ENCODE data around the gene CELF2. TPM values are rescaled to one million over a fixed set of nuclear protein-coding genes. Genes with fewer than 3 reads are reported as not detected.
"Not testable (repeated sequence)": the region's sequence is repeated elsewhere in the genome, so short reads cannot be mapped to it uniquely, and the experiment has no call there.

Gene CELF2
- total RNA-seq, 6 donors from 2014 or later = 82.7 to 193 (median 120) TPM

GRCh38 chr10:11181978-11182377 lies 164.3 kb downstream of the CELF2 start:
- peaks cover 0 to 7% (median 2%) of the 10 kb centered on the region in 4 donors for H3K36me3 ChIP-seq
- WGBS, 2 donors = 75 to 77% methylated on average over 6 of the region's 6 CpGs
- ATAC-seq (ENCODE audit: low FRiP score in 2 of 2) = peak in 1 of 2 donors; percentile 34
- H3K27me3 ChIP-seq = no peaks in the 10 kb centered on the region
- H3K27ac ChIP-seq = no peak overlapping the region
- TF ChIP-seq POLR2A (IDR thresholded peaks at IDR 0.05) (no peak), EP300 (IDR thresholded peaks at IDR 0.05) (no peak), POLR2AphosphoS5 (IDR thresholded peaks at IDR 0.05) (no peak)
- TF ChIP-seq, protein P1, sequence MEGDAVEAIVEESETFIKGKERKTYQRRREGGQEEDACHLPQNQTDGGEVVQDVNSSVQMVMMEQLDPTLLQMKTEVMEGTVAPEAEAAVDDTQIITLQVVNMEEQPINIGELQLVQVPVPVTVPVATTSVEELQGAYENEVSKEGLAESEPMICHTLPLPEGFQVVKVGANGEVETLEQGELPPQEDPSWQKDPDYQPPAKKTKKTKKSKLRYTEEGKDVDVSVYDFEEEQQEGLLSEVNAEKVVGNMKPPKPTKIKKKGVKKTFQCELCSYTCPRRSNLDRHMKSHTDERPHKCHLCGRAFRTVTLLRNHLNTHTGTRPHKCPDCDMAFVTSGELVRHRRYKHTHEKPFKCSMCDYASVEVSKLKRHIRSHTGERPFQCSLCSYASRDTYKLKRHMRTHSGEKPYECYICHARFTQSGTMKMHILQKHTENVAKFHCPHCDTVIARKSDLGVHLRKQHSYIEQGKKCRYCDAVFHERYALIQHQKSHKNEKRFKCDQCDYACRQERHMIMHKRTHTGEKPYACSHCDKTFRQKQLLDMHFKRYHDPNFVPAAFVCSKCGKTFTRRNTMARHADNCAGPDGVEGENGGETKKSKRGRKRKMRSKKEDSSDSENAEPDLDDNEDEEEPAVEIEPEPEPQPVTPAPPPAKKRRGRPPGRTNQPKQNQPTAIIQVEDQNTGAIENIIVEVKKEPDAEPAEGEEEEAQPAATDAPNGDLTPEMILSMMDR (IDR thresholded peaks at IDR 0.05) = no peak
- peaks cover 17 to 41% (median 25%) of the 10 kb centered on the region in 4 donors for H3K4me1 ChIP-seq
- peaks cover 0 to 7% (median 1%) of the 10 kb centered on the region in 4 donors for H3K9me3 ChIP-seq
- no peak overlapping the region for H3K4me3 ChIP-seq
- no peak for DNase-seq

DNA sequence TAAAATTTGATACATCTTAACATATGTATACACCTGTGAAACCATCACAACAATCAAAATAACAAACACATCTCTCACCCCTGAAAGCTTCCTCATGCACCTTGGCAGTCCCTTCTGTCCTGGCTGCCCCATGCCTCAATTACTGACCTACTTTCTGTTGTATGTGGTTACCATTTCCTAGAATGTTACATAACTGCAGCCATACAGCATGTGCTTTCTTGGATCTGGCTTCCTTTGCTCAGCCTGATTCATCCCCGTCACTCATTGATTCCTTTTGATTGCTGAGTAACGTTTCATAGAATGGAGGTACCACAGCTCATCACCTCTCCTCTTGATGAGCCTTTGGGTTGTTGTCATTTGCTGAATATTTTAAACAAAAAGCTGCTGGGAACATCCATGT lies 165.3 kb downstream of the CELF2 start:
- ATAC-seq (ENCODE audit: low FRiP score in 2 of 2) (peak in 1 of 2 donors; percentile 29), DNase-seq (no peak)
- Histone ChIP-seq H3K4me3 (no peak overlapping the region), H3K4me1 (peaks cover 8 to 31% (median 17%) of the 10 kb centered on the region in 4 donors), H3K27ac (peak overlapping the region in 1 of 4 donors; percentile 19), H3K9me3 (peaks cover 0 to 7% (median 1%) of the 10 kb centered on the region in 4 donors), H3K36me3 (peaks cover 0 to 7% (median 1%) of the 10 kb centered on the region in 4 donors), H3K27me3 (no peaks in the 10 kb centered on the region)
- TF ChIP-seq POLR2AphosphoS5 (IDR thresholded peaks at IDR 0.05) (peak; percentile 8 to 54), EP300 (IDR thresholded peaks at IDR 0.05) (no peak)
- WGBS, 2 donors = 39 to 57% methylated on average over 2 of the region's 2 CpGs

GRCh38 chr10:11184093-11184492 lies 166.4 kb downstream of the CELF2 start:
- no peak for DNase-seq
- Histone ChIP-seq H3K4me3 (no peak overlapping the region), H3K36me3 (peaks cover 0 to 7% (median 0%) of the 10 kb centered on the region in 4 donors), H3K27me3 (no peaks in the 10 kb centered on the region), H3K4me1 (peaks cover 0 to 33% (median 14%) of the 10 kb centered on the region in 4 donors), H3K9me3 (peaks cover 0 to 7% (median 1%) of the 10 kb centered on the region in 4 donors), H3K27ac (peak overlapping the region in 1 of 4 donors; percentile 11)
- TF ChIP-seq, protein P1 (IDR thresholded peaks at IDR 0.05) = no peak
- TF ChIP-seq POLR2AphosphoS5 (IDR thresholded peaks at IDR 0.05) (no peak), EP300 (IDR thresholded peaks at IDR 0.05) (no peak)
- WGBS, 2 donors = 66 to 69% methylated on average over 3 of the region's 3 CpGs
- no peak for ATAC-seq (ENCODE audit: low FRiP score in 2 of 2)

GRCh38 chr10:11185128-11185665 lies 167.5 kb downstream of the CELF2 start:
- H3K27me3 ChIP-seq; H3K27ac ChIP-seq; ATAC-seq (ENCODE audit: low FRiP score in 2 of 2); DNase-seq; H3K4me3 ChIP-seq; H3K9me3 ChIP-seq; H3K36me3 ChIP-seq: not testable (repeated sequence)
- peaks cover 0 to 41% (median 17%) of the 10 kb centered on the region in 4 donors for H3K4me1 ChIP-seq
- 95 to 96% methylated on average over 12 to 13 of the region's 13 CpGs for WGBS, 2 donors

DNA sequence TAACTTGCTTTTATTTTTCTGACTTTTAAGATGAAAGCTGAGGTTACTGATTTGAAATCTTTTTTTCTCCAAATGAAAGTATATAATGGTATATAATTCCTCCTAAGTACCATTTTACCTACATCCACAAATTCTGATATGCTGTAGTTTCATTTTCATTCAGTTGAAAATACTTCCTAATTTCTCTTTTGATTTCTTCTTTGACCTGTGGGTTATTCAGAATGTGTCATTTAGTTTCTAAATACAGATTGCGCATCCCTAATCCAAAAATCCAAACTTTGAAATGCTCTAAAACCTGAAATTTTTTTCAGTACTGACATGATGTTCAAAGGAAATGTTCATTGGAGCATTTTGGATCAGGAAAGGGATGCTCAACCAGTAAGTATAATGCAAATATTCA lies 168.7 kb downstream of the CELF2 start:
- no peak for ATAC-seq (ENCODE audit: low FRiP score in 2 of 2)
- TF ChIP-seq EP300 (IDR thresholded peaks at IDR 0.05) (no peak), POLR2AphosphoS5 (IDR thresholded peaks at IDR 0.05) (no peak), POLR2A (IDR thresholded peaks at IDR 0.05) (no peak)
- TF ChIP-seq, protein P1 (IDR thresholded peaks at IDR 0.05) = no peak
- no peak for DNase-seq
- H3K4me3 ChIP-seq = no peak overlapping the region
- H3K27ac ChIP-seq = no peak overlapping the region
- peaks cover 0 to 4% (median 0%) of the 10 kb centered on the region in 4 donors for H3K36me3 ChIP-seq
- peaks cover 0 to 7% (median 1%) of the 10 kb centered on the region in 4 donors for H3K9me3 ChIP-seq
- H3K4me1 ChIP-seq = peaks cover 9 to 37% (median 17%) of the 10 kb centered on the region in 4 donors
- 89 to 95% methylated on average over 1 of the region's 1 CpG for WGBS, 2 donors
- H3K27me3 ChIP-seq = no peaks in the 10 kb centered on the region
